Measurements from ENCODE around the gene EME2.

The EME2 gene

DNA sequence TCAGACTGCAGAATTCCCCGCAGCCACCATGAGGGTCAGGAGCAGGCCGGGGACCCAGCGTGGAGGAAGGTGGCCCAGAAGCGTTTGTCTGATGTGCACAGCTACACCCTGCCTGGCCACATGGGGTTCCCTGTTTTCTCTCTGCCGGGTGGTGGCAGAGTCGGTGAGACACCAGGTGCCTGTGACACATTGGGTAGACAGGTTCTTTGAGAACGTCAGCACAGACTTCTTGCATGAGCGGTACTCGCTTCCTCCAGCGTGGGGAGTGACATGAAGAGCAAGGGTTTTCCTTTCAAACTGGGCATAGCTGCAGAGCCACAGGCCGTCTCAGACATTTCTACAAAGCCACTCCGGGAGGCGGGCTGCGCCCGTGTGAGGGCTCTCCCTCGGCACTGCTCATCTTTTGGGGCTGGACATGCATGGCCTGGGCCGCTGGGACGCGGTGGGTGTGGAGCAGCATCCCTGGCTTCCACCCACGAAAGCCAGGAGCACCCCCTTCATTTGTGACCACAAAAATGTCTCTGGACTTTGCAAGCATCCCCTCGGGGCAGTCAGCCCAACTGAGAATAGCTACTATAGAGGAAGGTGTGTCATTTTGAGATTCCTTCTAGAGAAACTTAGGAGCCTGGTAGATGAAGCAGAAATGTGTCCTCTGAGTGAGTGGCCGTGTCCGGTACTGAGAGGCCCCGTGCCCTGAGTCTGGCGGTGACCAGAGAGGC is 27.3 kb upstream of the EME2 start:
- no peak for DNase-seq (ENCODE audit: low spot score)

DNA sequence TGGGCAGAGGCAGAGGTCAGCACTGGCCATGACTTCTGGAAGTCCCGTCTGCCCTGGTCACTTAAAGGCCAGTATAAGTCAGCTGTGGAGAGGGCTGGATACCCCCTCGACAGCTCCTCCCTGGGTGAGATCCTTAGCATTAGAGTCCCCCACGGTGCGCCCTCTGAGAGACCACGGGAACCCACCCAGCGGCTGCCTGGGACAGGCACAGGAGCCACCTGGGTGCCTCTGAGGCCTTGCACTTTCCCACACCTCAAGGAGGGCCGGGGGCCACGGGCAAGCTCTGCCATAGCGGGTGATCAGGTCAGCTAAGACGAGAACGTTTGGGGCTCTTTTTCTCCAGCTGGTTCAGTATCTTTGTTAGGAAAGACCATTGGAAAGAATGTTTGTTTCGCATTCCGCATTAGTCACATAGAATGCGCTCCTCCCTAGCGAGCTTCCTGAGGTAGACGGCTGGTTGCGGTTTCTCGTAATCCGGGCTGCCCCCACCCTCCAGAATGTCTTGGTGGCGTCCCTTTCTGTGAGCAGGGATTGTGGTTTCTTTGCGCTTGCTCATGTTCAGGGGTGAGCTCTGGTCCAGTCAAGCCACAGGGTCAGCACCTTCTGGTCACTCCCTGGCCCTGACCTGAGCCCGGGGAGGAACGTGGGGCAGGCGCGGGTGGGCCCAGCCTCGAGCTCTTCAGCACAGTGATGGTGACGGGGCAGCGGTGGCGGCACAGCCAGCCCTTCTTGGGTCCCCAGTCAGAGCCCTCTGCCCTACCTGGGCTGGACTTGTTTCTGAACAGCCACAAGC is 26.5 kb upstream of the EME2 start:
- no peak for DNase-seq (ENCODE audit: low spot score)

DNA sequence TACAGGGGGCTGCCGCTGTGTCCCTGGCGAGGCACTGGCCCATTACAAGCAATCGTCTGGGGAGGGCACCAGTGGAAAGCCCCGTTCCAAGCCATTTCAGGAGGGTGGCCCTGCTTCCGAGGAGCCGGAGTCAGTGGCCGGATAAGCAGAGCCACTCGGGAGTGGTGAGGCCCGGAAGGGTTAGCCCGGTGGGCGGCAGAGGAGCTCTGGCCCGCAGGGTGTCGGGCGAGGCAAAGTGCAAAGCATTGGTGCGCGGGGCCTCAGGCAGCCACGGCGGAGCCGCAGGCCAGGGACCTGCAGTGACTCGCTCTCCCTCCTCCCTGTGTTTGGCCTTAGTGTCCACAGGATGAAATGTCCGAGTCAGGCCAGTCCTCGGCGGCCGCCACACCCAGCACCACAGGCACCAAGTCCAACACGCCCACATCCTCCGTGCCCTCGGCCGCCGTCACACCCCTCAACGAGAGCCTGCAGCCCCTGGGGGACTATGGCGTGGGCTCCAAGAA is 25.9 kb upstream of the EME2 start:
- DNase-seq (ENCODE audit: low spot score): no peak

DNA sequence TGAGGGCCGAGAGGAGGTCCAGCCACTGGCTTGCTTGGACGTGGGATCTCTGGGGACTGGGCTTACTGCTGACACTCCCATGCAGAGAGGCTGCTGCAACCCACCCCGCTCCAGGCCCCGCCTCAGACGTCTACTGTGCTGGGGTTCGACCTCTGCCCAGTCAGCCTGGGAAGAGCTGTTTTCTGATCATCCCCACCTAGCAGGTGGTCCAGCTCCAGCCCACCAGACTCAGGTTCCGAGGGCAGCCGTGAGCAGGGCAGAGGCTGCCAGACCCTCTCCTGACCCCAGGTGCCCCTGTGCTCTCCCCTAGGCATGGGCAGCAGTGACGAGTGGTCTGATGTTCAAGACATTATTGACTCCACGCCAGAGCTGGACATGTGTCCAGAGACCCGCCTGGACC is 24.7 kb upstream of the EME2 start:
- DNase-seq (ENCODE audit: low spot score): no peak

DNA sequence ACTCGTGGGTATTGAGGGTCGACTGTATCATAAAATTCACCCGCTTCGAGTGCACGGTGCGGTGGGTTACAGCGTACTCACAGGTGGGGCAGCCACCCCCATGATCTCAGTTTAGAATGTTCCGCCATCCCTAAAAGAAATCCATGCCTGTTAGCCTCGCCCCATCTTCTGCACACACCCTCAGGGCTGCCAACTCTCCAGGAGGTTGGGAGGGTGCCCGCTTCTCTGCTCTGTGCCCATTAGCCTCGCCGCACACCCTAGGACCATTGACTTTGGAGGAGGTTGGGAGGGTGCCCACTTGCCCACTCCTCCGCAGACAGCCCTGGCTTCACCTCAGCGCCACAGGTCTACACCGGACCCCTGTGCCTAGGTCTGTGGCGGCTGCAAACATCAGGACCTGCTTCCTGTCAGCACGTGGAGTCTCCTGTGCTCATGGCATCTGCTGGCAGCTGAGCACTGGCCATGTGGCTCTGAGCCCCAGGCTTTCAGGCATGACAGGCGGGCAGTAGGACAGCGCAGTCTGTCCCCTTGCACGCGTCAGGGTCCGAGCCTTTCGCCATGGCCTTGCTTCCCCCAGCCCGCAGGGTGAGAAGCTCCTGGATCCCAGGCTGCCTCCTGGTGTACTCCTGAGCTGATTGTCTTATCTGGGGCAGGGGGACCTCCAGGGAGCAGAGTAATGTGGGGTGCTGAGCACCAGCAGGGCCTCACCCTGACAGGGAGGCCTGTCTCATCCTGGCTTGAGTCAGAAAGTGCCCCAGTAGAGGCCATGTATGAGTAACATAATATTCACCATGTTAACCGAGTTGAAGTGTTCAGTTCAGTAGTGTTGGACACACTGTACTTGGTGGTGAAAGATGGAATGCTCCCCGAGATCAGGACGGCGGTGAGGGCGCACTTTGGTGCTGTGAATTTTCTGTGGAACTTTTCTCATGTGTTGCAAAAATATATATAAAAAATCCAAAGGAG is 23.2 kb upstream of the EME2 start:
- peak; percentile 44 for DNase-seq (ENCODE audit: low spot score)

DNA sequence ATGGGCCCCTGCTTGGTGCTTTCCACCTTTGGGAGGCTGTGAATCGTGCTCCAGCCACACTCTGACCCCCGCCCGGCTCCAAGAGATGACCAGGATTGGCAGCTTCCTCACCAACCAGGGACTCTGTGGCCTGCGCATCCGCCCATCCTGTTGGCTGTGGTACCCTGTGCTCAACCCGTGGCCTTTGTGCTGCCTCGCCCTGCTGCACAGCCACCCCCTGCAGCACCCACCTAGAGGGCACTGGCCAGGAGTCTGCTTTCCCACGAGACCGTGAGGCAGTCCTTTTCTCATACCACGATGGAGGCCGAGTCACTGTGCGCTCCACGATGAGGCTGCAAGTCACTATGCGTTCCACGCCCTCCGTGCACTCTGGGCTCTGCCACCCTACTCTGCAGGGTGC is 20.7 kb upstream of the EME2 start:
- DNase-seq (ENCODE audit: low spot score): no peak

DNA sequence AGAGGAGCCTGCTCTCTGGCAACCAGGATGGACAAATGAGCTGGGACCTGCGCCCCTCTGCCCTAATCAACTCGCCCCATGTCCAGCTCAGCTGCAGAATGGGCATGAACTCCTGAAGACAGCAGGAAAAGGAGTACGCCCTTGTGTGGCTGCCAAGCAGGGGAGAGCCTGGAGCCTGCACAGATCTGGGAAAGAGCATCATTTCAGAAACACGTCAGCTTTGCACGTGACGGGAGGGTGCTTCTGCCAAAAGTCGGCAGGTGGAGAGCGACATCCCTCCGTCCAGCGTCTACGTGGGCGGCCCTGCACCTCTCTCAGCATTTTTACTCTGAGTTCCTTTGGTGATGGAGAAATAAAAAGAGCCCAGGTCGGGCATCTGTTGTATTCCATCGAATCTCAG is 19.8 kb upstream of the EME2 start:
- no peak for DNase-seq (ENCODE audit: low spot score)

DNA sequence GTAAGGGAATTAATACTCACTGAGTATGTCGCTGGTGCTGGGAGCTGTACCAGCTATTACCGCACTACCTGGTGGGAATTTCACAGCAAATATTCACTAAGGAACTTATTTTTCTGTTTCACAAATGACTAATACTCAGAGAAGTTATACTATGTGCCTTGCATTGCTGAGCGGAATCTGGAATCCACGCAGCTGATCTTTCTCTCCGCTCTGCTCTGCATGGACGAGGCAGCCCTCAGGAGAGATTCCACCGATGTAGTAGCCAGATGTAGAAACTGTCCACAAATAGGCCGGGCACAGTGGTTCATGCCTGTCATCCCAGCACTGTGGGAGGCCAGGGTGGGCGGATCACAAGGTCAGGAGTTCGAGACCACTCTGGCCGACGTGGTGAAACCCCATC is 18.4 kb upstream of the EME2 start:
- no peak for DNase-seq (ENCODE audit: low spot score)

DNA sequence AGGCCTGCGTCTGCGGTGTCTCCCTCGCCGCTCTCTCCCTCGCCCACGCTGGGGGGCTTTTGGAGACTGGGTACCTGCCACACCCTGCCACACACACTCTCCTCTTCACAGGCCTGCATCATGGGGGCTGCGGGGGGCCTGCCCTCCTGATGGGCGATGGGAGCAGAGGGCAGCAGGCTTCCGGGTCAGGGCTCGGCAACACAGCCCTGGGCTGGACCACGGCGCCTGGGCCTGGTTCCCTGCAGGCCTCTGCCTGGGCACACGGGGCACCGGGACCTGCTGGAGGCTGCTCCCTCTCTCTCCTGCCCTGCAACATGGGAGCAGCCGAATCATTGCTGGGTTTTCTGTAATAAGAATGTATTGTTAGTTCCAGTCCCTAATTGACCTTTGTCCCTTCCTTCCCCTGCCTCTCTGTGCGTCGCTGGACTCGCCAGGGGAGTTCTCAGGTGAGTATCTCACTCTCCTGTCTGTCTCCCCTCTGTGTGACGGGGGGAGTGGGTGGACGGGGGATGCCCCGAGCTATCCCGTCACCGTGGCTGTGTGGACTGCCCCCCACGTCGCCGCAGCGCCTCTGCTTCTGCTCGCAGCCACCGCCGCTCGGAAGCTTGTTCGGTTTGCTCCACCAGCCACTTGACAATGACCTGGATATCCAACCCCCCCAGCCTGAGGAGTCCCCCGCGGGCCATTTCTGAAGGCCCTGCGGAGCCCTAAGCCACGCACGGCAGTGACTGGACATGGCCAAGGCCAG is 14.7 kb upstream of the EME2 start:
- DNase-seq (ENCODE audit: low spot score): no peak

DNA sequence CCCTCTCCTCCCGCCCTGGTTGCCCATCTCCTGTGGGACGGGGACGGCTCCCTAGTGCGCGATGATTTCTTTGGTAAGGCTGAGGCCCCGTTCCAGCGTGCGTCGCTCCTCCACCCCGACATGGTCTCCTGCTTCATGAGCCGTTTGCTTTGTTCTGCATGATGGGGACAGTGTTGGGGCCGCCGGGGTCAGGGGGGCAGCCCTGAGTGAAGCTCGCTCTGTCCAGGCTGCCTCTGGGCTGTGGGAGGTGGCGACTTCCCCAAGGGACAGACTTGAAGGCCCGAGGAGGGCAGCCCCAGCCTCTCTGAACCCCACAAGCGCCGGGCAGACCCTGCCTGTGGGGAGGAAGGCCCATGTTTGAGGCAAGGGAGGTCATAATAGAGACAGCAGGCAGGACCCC is 13.7 kb upstream of the EME2 start:
- DNase-seq (ENCODE audit: low spot score): no peak

DNA sequence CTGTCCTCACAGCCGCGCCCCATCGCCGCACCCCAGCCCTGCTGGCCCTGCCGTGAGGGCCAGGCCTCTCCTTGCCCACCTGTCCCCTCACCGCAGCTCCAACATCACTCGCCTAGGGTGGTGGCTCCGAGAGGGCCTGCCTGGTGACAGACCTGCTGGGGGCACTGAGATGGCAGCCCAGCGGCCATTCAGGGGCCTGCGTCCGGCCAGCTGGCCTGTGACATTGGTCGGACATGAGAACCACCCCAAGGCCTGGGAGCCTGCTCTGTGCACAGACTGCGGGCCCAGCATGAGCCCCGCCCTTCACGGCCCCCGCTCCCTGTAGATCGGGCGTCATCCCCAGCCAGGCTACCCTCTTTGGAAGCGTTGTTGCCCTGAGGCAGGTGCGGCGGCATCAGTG is 13.1 kb upstream of the EME2 start:
- no peak for DNase-seq (ENCODE audit: low spot score)

DNA sequence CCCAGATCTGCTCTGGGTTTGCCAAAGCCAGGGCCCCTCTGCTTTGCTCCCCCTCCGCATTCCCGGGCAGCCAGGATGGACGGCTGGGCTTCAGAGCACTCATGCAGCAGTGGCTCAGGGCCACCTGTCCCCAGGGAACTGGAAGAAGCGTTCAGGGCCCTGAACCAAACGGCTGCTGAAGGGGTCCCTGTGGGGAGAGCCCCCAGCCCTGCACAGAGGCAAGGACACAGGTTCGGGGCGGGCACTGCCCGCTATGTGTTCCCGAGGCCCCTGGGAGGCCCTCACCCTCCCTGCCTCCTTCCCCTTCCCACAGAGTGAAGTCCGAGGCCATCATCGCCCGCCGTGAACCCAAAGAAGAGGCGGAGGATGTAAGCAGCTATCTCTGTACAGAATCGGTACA is 11.7 kb upstream of the EME2 start:
- DNase-seq (ENCODE audit: low spot score): no peak

DNA sequence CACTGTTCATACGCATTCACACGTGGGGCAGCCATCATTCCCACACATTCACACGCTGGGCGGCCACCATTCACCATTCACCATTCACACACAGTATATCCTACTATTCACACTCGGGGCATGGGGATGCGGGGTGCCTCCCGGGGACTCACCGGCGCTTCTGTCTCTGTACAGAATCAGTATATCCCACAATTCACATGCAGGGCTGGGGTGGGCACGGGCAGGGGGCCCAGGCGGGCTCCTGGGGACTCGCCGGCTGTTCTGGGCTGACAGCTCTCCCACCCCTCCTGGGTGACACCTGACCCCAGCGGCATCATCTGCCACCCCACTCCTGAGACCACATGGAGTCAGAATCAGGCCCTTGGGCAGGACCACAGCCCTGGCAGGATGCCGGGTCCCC is 10.9 kb upstream of the EME2 start:
- DNase-seq (ENCODE audit: low spot score): no peak

DNA sequence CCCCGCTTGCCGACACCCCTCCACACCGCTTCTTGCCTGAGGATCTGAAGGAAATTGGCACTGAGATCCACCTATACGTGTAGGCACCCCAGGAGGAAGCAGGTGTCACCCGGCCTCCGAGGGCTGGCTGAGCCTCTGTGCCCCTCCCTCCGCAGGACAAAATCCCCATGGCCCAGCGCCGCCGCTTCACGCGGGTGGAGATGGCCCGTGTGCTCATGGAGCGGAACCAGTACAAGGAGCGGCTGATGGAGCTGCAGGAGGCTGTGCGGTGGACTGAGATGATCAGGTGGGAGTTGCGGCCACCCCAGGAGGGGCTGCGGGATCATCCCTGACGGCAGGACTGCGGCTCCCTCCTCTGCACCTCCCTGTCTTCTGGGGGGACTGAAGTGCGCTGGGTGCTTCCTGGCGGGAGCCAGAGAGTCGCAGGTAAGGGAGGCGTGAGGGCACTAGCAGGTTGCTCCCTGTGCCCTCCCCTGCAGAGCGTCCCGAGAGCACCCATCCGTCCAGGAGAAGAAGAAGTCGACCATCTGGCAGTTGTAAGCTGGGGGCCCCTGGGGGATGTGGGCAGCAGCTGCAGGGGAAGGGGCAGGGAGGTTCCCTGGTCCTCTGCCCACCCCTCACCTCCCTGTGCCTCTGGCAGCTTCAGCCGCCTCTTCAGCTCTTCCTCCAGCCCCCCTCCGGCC is 10.3 kb upstream of the EME2 start:
- no peak for DNase-seq (ENCODE audit: low spot score)

DNA sequence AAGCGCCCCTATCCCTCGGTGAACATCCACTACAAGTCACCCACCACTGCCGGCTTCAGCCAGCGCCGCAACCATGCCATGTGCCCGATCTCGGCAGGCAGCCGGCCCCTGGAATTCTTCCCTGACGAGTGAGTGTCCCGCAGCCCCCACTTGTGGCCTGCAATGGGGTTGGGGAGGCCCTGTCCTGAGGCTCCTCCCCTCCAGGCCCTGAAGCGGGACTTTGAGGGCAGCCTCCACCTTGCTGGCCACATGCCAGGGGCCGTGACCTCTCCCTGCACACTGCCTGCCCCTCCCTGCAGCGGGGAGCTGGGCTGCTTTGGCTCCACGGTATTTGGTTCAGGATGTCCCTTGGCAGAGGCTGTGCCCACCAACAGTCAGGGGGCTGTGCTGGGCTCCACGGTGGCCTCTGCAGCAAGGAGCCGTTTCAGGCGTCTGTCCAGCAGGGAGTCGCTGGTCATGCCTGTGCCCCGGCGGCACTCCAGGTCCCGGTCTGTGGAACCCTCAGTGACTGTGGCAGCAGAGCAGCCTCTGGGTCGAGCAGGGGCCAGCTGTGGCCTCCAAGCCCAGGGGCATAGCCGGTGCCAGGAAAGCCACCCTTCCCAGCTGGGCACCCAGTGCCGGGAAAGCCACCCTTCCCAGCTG is 9.6 kb upstream of the EME2 start:
- no peak for DNase-seq (ENCODE audit: low spot score)

DNA sequence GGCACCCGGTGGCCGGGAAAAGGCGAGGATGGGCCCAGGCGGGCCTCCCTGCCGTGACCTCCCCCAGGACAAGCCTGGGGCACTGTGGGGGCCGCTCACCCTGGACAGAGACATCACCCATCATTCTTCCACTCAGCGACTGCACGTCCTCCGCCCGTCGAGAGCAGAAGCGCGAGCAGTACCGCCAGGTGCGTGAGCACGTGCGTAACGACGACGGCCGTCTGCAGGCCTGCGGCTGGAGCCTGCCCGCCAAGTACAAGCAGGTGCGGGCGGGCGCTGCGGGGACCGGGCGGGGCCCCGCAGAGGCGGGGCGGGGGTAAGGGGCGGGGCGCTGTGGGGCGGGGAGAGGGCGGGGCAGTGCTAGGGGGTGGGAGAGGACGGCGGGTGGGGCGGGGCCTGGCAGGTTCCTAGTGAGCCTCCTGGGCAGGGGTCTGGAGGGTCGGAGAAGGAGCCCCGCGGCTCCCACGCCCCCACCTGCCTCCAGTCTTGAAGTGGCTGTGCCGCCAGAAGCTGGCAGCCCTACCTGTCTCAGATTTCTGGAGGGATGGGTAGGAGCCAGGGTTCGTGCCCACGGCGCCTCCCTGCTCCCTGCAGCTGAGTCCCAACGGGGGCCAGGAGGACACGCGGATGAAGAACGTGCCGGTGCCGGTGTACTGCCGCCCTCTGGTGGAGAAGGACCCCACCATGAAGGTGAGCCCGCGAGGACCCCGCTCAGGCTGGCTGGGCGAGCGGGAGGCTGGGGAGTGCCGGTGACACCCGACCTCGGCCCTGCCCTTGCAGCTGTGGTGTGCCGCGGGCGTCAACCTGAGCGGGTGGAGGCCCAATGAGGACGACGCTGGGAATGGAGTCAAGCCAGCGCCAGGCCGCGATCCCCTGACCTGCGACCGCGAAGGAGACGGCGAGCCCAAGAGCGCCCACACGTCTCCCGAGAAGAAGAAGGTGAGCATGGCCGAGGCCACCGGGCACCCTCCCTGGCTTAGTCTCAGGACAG is 8.8 kb upstream of the EME2 start:
- DNase-seq (ENCODE audit: low spot score): no peak

DNA sequence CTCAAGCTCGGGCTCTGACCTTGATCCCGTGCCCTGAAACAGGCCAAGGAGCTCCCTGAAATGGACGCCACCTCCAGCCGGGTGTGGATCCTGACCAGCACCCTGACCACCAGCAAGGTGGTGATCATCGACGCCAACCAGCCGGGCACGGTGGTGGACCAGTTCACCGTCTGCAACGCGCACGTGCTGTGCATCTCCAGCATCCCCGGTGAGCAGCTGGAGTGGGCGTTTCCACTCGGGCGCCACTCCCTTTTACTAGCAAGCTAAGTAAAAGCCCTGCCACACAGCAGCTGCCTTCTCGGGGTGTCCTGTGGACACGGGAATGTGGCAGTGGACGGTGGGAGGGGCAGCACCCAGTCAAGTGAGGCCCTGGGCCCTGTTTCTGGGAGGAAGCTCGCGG is 7.6 kb upstream of the EME2 start:
- DNase-seq (ENCODE audit: low spot score): no peak

DNA sequence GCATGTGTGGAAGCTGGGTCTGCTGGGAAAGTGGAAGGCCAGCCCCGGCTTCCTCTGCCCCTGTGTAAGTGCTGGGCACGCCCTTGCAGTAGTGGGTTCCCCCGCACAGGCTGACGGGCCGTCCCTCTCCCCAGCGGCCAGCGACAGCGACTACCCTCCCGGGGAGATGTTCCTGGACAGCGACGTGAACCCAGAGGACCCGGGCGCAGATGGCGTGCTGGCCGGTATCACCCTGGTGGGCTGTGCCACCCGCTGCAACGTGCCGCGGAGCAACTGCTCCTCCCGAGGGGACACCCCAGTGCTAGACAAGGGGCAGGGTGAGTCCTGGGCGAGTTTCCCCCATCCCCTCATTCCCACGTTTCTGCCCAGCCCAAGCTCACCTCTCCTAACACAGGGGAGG is 6.8 kb upstream of the EME2 start:
- DNase-seq (ENCODE audit: low spot score): no peak

DNA sequence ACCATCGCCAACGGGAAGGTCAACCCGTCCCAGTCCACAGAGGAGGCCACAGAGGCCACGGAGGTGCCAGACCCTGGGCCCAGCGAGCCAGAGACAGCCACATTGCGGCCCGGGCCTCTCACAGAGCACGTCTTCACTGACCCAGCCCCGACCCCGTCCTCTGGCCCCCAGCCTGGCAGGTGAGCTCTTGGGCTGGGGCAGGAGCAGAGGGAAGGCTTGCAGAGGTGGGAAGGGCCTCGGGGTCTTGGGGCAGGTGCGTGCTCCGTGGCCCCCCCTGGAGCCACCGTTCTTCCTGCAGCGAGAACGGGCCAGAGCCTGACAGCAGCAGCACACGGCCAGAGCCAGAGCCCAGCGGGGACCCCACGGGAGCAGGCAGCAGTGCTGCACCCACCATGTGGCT is 6.4 kb upstream of the EME2 start:
- DNase-seq (ENCODE audit: low spot score): no peak

Measured in RKO (cell line).